Liver (tissue), 3 donors: ENCODE data around the gene RASSF6.

ENCODE experiments used
- FOXA2 ChIP-seq: IDR thresholded peaks from 2 replicates; pipeline ENCODE4 v1.6.1; 2016; ENCODE audit warnings: antibody characterized with exemption
- GABPA ChIP-seq, 2 donors: IDR thresholded peaks in 1 of 2; conservative IDR thresholded peaks in 1 of 2; 2 replicates each; pipeline ENCODE4 v1.6.1; 2016; ENCODE audit warnings: antibody characterized with exemption in 2 of 2, mild to moderate bottlenecking in 1 of 2, moderate library complexity in 1 of 2
- JUND ChIP-seq, 2 donors: IDR thresholded peaks; 2 replicates each; pipeline ENCODE4 v1.6.1; 2016; ENCODE audit warnings: antibody characterized with exemption in 2 of 2
- RXRA ChIP-seq, 2 donors: IDR thresholded peaks; 2 replicates each; pipeline ENCODE4 v1.6.1; 2017 to 2018; ENCODE audit warnings: antibody characterized with exemption in 2 of 2, mild to moderate bottlenecking in 1 of 2
- SP1 ChIP-seq: IDR thresholded peaks from 2 replicates; pipeline ENCODE4 v1.6.1; 2018; ENCODE audit warnings: antibody characterized with exemption, mild to moderate bottlenecking
- TAF1 ChIP-seq: conservative IDR thresholded peaks from 2 replicates; pipeline ENCODE4 v1.6.1; 2016; ENCODE audit warnings: antibody characterized with exemption, mild to moderate bottlenecking
- YY1 ChIP-seq: IDR thresholded peaks from 2 replicates; pipeline ENCODE4 v1.6.1; 2016; ENCODE audit warnings: antibody characterized with exemption, mild to moderate bottlenecking
- TF ChIP-seq, protein P1 (sequence below): fragments of 150-350 bp; IDR thresholded peaks from 2 replicates; pipeline ENCODE4 v1.5.1; 2017; ENCODE audit warnings: improper control_type of control experiment, low read depth, low read length; ENCODE audit not compliant: missing input control
- TF ChIP-seq, protein P2 (sequence below): IDR thresholded peaks from 2 replicates; pipeline ENCODE4 v1.6.1; 2016; ENCODE audit warnings: antibody characterized with exemption
- TF ChIP-seq, protein P3 (sequence below): IDR thresholded peaks from 2 replicates; pipeline ENCODE4 v1.6.1; 2016; ENCODE audit warnings: antibody characterized with exemption
- TF ChIP-seq, protein P4 (sequence below): IDR thresholded peaks from 2 replicates; pipeline ENCODE4 v1.6.1; 2016; ENCODE audit warnings: antibody characterized with exemption, mild to moderate bottlenecking
- TF ChIP-seq, protein P5 (sequence below): IDR thresholded peaks from 2 replicates; pipeline ENCODE4 v1.6.1; 2016; ENCODE audit warnings: antibody characterized with exemption
- donor health status: healthy.
- donor health status: healthy.

DNA sequence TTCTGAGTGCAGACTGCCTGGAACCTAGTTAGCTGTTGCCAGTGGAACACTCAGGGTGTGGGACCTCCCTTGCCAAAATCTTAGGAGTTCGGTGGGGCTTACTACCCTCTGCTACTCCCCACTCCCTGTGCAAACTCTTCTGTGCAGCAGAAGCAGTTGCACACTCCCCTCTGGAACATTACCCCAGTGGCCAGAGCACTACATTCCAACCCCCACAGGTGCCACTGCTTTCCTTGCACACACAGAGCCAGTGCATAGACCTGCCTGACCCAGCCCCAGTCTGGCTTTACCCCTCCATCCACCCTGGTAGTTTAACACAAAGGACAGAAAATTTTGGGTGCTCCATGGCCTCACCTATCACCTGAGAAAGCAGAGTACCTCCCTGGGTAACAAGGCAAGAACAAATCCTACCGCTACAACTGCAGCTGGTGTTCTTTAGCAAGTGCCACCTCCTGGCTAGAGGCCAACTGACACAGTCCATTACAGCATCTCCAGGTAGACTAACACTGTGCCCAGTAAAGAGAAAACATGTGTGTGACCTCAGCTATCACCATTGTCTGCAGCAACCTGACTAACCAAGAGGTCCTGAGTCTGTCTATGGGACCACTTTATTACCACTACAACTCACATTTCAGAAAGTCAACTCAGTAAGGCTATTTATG lies 11.5 kb upstream of the RASSF6 start:
- TF ChIP-seq, protein P1, sequence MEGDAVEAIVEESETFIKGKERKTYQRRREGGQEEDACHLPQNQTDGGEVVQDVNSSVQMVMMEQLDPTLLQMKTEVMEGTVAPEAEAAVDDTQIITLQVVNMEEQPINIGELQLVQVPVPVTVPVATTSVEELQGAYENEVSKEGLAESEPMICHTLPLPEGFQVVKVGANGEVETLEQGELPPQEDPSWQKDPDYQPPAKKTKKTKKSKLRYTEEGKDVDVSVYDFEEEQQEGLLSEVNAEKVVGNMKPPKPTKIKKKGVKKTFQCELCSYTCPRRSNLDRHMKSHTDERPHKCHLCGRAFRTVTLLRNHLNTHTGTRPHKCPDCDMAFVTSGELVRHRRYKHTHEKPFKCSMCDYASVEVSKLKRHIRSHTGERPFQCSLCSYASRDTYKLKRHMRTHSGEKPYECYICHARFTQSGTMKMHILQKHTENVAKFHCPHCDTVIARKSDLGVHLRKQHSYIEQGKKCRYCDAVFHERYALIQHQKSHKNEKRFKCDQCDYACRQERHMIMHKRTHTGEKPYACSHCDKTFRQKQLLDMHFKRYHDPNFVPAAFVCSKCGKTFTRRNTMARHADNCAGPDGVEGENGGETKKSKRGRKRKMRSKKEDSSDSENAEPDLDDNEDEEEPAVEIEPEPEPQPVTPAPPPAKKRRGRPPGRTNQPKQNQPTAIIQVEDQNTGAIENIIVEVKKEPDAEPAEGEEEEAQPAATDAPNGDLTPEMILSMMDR, result no peak
- TF ChIP-seq, protein P2, sequence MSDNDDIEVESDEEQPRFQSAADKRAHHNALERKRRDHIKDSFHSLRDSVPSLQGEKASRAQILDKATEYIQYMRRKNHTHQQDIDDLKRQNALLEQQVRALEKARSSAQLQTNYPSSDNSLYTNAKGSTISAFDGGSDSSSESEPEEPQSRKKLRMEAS, result no peak
- TF ChIP-seq, protein P3, sequence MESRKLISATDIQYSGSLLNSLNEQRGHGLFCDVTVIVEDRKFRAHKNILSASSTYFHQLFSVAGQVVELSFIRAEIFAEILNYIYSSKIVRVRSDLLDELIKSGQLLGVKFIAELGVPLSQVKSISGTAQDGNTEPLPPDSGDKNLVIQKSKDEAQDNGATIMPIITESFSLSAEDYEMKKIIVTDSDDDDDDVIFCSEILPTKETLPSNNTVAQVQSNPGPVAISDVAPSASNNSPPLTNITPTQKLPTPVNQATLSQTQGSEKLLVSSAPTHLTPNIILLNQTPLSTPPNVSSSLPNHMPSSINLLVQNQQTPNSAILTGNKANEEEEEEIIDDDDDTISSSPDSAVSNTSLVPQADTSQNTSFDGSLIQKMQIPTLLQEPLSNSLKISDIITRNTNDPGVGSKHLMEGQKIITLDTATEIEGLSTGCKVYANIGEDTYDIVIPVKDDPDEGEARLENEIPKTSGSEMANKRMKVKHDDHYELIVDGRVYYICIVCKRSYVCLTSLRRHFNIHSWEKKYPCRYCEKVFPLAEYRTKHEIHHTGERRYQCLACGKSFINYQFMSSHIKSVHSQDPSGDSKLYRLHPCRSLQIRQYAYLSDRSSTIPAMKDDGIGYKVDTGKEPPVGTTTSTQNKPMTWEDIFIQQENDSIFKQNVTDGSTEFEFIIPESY, result no peak
- TF ChIP-seq YY1 (no peak), GABPA (IDR thresholded peaks at IDR 0.05 in 1 of 2, conservative IDR thresholded peaks at IDR 0.05 in 1 of 2) (no peak), JUND (IDR thresholded peaks at IDR 0.05) (no peak), TAF1 (no peak), FOXA2 (no peak), RXRA (IDR thresholded peaks at IDR 0.05) (no peak), SP1 (no peak)
- TF ChIP-seq, protein P4, sequence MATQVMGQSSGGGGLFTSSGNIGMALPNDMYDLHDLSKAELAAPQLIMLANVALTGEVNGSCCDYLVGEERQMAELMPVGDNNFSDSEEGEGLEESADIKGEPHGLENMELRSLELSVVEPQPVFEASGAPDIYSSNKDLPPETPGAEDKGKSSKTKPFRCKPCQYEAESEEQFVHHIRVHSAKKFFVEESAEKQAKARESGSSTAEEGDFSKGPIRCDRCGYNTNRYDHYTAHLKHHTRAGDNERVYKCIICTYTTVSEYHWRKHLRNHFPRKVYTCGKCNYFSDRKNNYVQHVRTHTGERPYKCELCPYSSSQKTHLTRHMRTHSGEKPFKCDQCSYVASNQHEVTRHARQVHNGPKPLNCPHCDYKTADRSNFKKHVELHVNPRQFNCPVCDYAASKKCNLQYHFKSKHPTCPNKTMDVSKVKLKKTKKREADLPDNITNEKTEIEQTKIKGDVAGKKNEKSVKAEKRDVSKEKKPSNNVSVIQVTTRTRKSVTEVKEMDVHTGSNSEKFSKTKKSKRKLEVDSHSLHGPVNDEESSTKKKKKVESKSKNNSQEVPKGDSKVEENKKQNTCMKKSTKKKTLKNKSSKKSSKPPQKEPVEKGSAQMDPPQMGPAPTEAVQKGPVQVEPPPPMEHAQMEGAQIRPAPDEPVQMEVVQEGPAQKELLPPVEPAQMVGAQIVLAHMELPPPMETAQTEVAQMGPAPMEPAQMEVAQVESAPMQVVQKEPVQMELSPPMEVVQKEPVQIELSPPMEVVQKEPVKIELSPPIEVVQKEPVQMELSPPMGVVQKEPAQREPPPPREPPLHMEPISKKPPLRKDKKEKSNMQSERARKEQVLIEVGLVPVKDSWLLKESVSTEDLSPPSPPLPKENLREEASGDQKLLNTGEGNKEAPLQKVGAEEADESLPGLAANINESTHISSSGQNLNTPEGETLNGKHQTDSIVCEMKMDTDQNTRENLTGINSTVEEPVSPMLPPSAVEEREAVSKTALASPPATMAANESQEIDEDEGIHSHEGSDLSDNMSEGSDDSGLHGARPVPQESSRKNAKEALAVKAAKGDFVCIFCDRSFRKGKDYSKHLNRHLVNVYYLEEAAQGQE, result no peak
- TF ChIP-seq, protein P5, sequence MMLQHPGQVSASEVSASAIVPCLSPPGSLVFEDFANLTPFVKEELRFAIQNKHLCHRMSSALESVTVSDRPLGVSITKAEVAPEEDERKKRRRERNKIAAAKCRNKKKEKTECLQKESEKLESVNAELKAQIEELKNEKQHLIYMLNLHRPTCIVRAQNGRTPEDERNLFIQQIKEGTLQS, result no peak
